Activated naive CD4-positive, alpha-beta T cell treated with anti-CD3 and anti-CD28 coated beads, Interleukin-2, amount 10 ng/mL, durations not matched to agents 7 days and 5 days (primary cell): Measurements from ENCODE around the gene CCDC32.

Experiments used
- CTCF ChIA-PET: fragments of 350-600 bp; sonication (Branson Sonifier 250); formaldehyde crosslinking; loops from one replicate; lab custom pipeline; 2021; ENCODE audit warnings: antibody characterized with exemption; lab: Charles Lee
- DNase-seq: peaks from one replicate; pipeline ENCODE4 v3.0.0-alpha.2; 2020
- H3K27ac Mint-ChIP-seq: one replicate; pipeline ENCODE4 v1.8.0; 2021; ENCODE audit warnings: mild to moderate bottlenecking, moderate library complexity, mixed read lengths
- H3K27me3 Mint-ChIP-seq: one replicate; pipeline ENCODE4 v1.8.0; 2021; ENCODE audit warnings: mild to moderate bottlenecking, mixed read lengths
- H3K36me3 Mint-ChIP-seq: one replicate; pipeline ENCODE4 v1.8.0; 2021; ENCODE audit warnings: mixed read lengths
- H3K4me1 Mint-ChIP-seq: one replicate; pipeline ENCODE4 v1.8.0; 2021; ENCODE audit warnings: mixed read lengths
- H3K4me3 Mint-ChIP-seq: one replicate; pipeline ENCODE4 v1.8.0; 2021; ENCODE audit warnings: mild to moderate bottlenecking, moderate library complexity, mixed read lengths
- H3K9me3 Mint-ChIP-seq: one replicate; pipeline ENCODE4 v1.8.0; 2021; ENCODE audit warnings: mixed read lengths

CCDC32 gene, protein sequence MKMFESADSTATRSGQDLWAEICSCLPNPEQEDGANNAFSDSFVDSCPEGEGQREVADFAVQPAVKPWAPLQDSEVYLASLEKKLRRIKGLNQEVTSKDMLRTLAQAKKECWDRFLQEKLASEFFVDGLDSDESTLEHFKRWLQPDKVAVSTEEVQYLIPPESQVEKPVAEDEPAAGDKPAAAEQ

DNA sequence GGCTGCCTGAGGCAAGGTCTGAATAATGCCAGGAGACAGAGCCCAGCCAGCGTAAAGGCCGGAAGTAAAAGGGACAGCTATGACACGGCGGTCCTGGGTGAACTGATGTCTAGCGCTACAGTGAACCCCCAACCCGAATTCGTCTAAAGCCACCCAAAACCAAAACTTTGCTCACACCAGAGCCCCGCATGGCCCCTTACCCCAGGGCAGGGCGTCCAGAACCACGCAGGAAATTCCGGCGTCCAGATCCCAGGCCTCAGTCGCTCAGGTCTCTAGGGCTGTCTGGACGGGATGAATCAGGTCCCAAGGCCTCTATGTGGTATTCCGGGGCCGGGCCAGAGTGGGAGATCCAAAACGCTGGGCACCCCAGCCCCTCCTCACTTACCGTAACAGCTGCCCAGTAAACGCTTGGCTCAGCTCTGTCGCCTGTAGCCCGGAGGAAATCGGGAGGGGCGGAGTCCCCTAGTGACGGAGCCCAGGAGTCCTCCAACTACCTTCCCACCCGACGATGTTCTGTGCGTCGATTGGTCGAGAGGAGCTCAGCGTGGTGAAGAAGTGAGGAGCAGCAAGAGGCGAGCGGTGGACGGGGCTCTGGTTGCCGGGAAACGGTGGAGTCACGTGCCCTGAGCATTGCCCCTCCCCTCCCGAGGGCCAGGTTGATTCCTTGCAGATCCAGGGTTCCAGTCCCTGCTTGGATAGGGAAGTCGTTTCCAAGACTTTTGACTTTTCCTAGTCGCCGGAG is at the start of gene CCDC32:
TSS of gene CCDC32 (minus strand) at position 452 of the 742 bp plus-strand sequence. CDS start 2,027 bp downstream, outside the sequence.
- peak within 1 kb of the TSS; percentile 95 for H3K27ac Mint-ChIP-seq
- no peaks in the 10 kb centered on the region for H3K9me3 Mint-ChIP-seq
- peaks cover 60% of the 10 kb centered on the region for H3K4me1 Mint-ChIP-seq

GRCh38 chr15:40613080-40613479 is 48.2 kb upstream of the CCDC32 start:
- Mint-ChIP-seq H3K27me3 (no peaks in the 10 kb centered on the region), H3K36me3 (peaks cover 35% of the 10 kb centered on the region), H3K4me3 (no peak overlapping the region), H3K9me3 (no peaks in the 10 kb centered on the region), H3K27ac (no peak overlapping the region), H3K4me1 (no peaks in the 10 kb centered on the region)
- no peak for DNase-seq
- CTCF ChIA-PET: interaction anchor here (0.7 kb wide), 1 partner anchor 23 kb away, joined by 3 read pairs; no protein-coding TSS in a partner anchor

More for the DNA sequence above, at the start of gene CCDC32:
- peaks cover 10% of the 10 kb centered on the region for H3K36me3 Mint-ChIP-seq
- CTCF ChIA-PET: interaction anchor here (1.0 to 1.4 kb wide), 2 partner anchors 11 to 218 kb away, joined by 3 to 4 read pairs; no protein-coding TSS in a partner anchor
- peak within 1 kb of the TSS; percentile 96 for H3K4me3 Mint-ChIP-seq
- peak; percentile 98 for DNase-seq
- peaks cover 18% of the 10 kb centered on the region for H3K27me3 Mint-ChIP-seq

DNA sequence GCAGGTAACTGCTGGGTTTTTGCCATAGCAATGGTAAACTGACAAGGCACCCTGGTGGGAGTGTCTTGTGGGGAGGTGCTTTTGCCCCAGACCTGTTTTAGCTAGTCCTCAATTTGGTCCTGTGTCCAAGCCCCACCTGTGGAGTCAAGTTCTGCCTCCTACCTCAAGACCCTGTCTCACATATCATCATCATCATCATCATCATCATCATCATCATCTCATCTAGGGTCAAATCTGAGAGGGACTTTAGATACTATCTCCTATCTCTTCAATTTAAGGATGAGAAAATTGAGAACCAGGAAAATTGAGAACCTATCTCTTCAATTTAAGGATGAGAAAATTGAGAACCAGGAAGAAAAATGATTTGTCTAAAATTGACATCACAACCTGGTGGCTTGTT is 39.1 kb upstream of the CCDC32 start:
- DNase-seq: no peak
- H3K4me3 Mint-ChIP-seq: no peak overlapping the region
- H3K4me1 Mint-ChIP-seq: peaks cover 6% of the 10 kb centered on the region
- CTCF ChIA-PET: no interaction called here
- H3K36me3 Mint-ChIP-seq: peaks cover 34% of the 10 kb centered on the region
- no peaks in the 10 kb centered on the region for H3K27me3 Mint-ChIP-seq
- no peak overlapping the region for H3K27ac Mint-ChIP-seq
- no peaks in the 10 kb centered on the region for H3K9me3 Mint-ChIP-seq

GRCh38 chr15:40600956-40601355 is 36.1 kb upstream of the CCDC32 start:
- Mint-ChIP-seq H3K27ac (no peak overlapping the region), H3K27me3 (no peaks in the 10 kb centered on the region), H3K9me3 (no peaks in the 10 kb centered on the region), H3K4me3 (no peak overlapping the region), H3K36me3 (peaks cover 25% of the 10 kb centered on the region), H3K4me1 (peaks cover 14% of the 10 kb centered on the region)
- CTCF ChIA-PET: interaction anchor here (1.9 kb wide), 1 partner anchor 11 kb away, joined by 9 read pairs; no protein-coding TSS in a partner anchor
- DNase-seq: no peak

- DNase-seq: no peak
- no peak overlapping the region for H3K4me3 Mint-ChIP-seq
- H3K27ac Mint-ChIP-seq: no peak overlapping the region
- peaks cover 24% of the 10 kb centered on the region for H3K4me1 Mint-ChIP-seq
- H3K9me3 Mint-ChIP-seq: no peaks in the 10 kb centered on the region
- peaks cover 23% of the 10 kb centered on the region for H3K36me3 Mint-ChIP-seq
- CTCF ChIA-PET: interaction anchor here (0.8 kb wide), 1 partner anchor 10 kb away, joined by 3 read pairs; no protein-coding TSS in a partner anchor
- no peaks in the 10 kb centered on the region for H3K27me3 Mint-ChIP-seq
Measured at GRCh38 chr15:40598672-40599071, 33.8 kb upstream of the CCDC32 start.

DNA sequence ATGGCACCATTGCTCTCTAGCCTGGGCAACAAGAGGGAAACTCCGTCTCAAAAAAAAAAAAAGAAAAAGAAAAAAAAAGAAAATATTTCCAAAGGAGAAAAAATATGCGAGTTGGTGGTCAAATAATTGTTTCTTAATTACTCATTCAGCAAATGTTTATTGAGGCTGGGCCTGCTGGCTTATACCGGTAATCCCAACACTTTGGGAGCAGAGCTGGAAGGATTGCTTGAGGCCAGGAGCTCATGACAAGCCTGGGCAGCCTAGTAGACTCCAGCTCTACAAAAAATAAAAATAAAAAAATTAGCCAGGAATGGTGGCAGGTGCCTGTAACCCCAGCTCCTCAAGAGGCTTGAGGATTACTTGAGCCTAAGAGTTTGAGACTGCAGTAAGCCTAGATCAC is 33.3 kb upstream of the CCDC32 start:
- no peak overlapping the region for H3K4me3 Mint-ChIP-seq
- no peak for DNase-seq

GRCh38 chr15:40597024-40597423 is 32.2 kb upstream of the CCDC32 start:
- peaks cover 34% of the 10 kb centered on the region for H3K4me1 Mint-ChIP-seq
- H3K36me3 Mint-ChIP-seq: peaks cover 17% of the 10 kb centered on the region
- H3K9me3 Mint-ChIP-seq: no peaks in the 10 kb centered on the region
- no peaks in the 10 kb centered on the region for H3K27me3 Mint-ChIP-seq
- CTCF ChIA-PET: no interaction called here
- H3K4me3 Mint-ChIP-seq: no peak overlapping the region
- DNase-seq: no peak
- H3K27ac Mint-ChIP-seq: peak overlapping the region; percentile 24

More for the DNA sequence above, 33.3 kb upstream of the CCDC32 start:
- CTCF ChIA-PET: interaction anchor here (0.8 kb wide), 1 partner anchor 9 kb away, joined by 3 read pairs; no protein-coding TSS in a partner anchor
- Mint-ChIP-seq H3K36me3 (peaks cover 21% of the 10 kb centered on the region), H3K27ac (no peak overlapping the region), H3K27me3 (no peaks in the 10 kb centered on the region), H3K4me1 (peaks cover 30% of the 10 kb centered on the region), H3K9me3 (no peaks in the 10 kb centered on the region)

DNA sequence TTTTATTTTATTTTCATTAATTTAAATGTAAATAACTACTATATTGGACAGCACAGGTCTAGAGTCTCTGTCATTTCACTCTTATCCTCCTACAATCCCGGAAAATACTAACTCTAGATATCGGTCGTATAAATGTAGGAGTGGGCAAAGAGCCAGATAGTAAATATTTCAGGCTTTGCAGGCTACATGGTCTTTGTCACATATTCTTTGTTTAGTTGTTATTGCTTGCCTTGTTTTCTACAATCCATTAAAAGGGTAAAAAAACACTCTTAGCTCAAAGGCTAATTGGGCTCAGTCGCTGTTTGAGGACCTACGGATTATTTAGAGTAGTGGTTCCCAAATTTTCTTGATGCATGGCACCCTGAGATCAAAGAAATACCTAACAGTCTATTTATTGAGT is 30.9 kb upstream of the CCDC32 start:
- no peak for DNase-seq
- no peaks in the 10 kb centered on the region for H3K9me3 Mint-ChIP-seq
- H3K36me3 Mint-ChIP-seq: peaks cover 17% of the 10 kb centered on the region
- CTCF ChIA-PET: no interaction called here
- peaks cover 4% of the 10 kb centered on the region for H3K27me3 Mint-ChIP-seq
- peak overlapping the region; percentile 3 for H3K4me3 Mint-ChIP-seq
- H3K27ac Mint-ChIP-seq: no peak overlapping the region
- H3K4me1 Mint-ChIP-seq: peaks cover 34% of the 10 kb centered on the region

GRCh38 chr15:40595219-40595618 is 30.4 kb upstream of the CCDC32 start:
- CTCF ChIA-PET: interaction anchor here (0.6 kb wide), 1 partner anchor 7 kb away, joined by 3 read pairs; no protein-coding TSS in a partner anchor
- peak overlapping the region; percentile 94 for H3K4me3 Mint-ChIP-seq
- peaks cover 35% of the 10 kb centered on the region for H3K4me1 Mint-ChIP-seq
- H3K9me3 Mint-ChIP-seq: no peaks in the 10 kb centered on the region
- DNase-seq: no peak
- peak overlapping the region; percentile 97 for H3K27ac Mint-ChIP-seq
- peaks cover 4% of the 10 kb centered on the region for H3K27me3 Mint-ChIP-seq
- H3K36me3 Mint-ChIP-seq: peaks cover 13% of the 10 kb centered on the region

GRCh38 chr15:40594429-40594836 is 29.6 kb upstream of the CCDC32 start:
- no peak for DNase-seq
- H3K9me3 Mint-ChIP-seq: no peaks in the 10 kb centered on the region
- H3K4me3 Mint-ChIP-seq: peak overlapping the region; percentile 94
- H3K36me3 Mint-ChIP-seq: peaks cover 9% of the 10 kb centered on the region
- CTCF ChIA-PET: interaction anchor here (0.6 to 1.2 kb wide), 2 partner anchors 8 to 74 kb away, joined by 3 to 6 read pairs; no protein-coding TSS in a partner anchor
- H3K4me1 Mint-ChIP-seq: peaks cover 40% of the 10 kb centered on the region
- peak overlapping the region; percentile 97 for H3K27ac Mint-ChIP-seq
- peaks cover 4% of the 10 kb centered on the region for H3K27me3 Mint-ChIP-seq

GRCh38 chr15:40593588-40594428 is 29.0 kb upstream of the CCDC32 start, which contains the start of gene KNL1:
Gene KNL1 (plus strand): TSS chr15:40594249. CDS start chr15:40602932, 8,683 bp downstream.
- Mint-ChIP-seq H3K4me3 (peak within 1 kb of the TSS; percentile 94), H3K9me3 (no peaks in the 10 kb centered on the region), H3K36me3 (peaks cover 9% of the 10 kb centered on the region), H3K4me1 (peaks cover 41% of the 10 kb centered on the region), H3K27me3 (peaks cover 4% of the 10 kb centered on the region), H3K27ac (peak within 1 kb of the TSS; percentile 97)
- CTCF ChIA-PET: interaction anchor here (1.2 kb wide), 1 partner anchor 74 kb away, joined by 6 read pairs; no protein-coding TSS in a partner anchor
- DNase-seq: peak; percentile 92

GRCh38 chr15:40593165-40593564 is 28.3 kb upstream of the CCDC32 start:
- peak overlapping the region; percentile 97 for H3K27ac Mint-ChIP-seq
- peaks cover 9% of the 10 kb centered on the region for H3K36me3 Mint-ChIP-seq
- peaks cover 41% of the 10 kb centered on the region for H3K4me1 Mint-ChIP-seq
- no peaks in the 10 kb centered on the region for H3K9me3 Mint-ChIP-seq
- CTCF ChIA-PET: interaction anchor here (1.2 kb wide), 1 partner anchor 73 kb away, joined by 6 read pairs; no protein-coding TSS in a partner anchor
- DNase-seq: no peak
- peaks cover 8% of the 10 kb centered on the region for H3K27me3 Mint-ChIP-seq
- H3K4me3 Mint-ChIP-seq: peak overlapping the region; percentile 94

GRCh38 chr15:40591389-40591788 is 26.5 kb upstream of the CCDC32 start:
- H3K27ac Mint-ChIP-seq: no peak overlapping the region
- DNase-seq: no peak
- no peaks in the 10 kb centered on the region for H3K9me3 Mint-ChIP-seq
- peaks cover 15% of the 10 kb centered on the region for H3K27me3 Mint-ChIP-seq
- H3K4me3 Mint-ChIP-seq: no peak overlapping the region
- peaks cover 3% of the 10 kb centered on the region for H3K36me3 Mint-ChIP-seq
- CTCF ChIA-PET: interaction anchor here (0.9 to 1.3 kb wide), 2 partner anchors 11 to 24 kb away, joined by 3 read pairs; no protein-coding TSS in a partner anchor
- peaks cover 33% of the 10 kb centered on the region for H3K4me1 Mint-ChIP-seq
